ENCODE measurements around the gene ARHGAP45. TPM values are rescaled to one million over a fixed set of nuclear protein-coding genes. Genes with fewer than 3 reads are reported as not detected.

ARHGAP45 gene
- total RNA-seq, 4 donors from 2014 or later, result 9.5 to 29.8 (median 14.6) TPM

- H3K27ac ChIP-seq, result peak within 1 kb of the TSS; percentile 96 to 99 (median 98)
- H3K4me1 ChIP-seq, result peaks cover 0 to 79% (median 21%) of the 10 kb centered on the region in 3 donors
- ATAC-seq, result peak; percentile 76
- no peaks in the 10 kb centered on the region for H3K9me3 ChIP-seq
- WGBS, 2 donors (ENCODE audit: low coverage in 1 of 2), result 42 to 69% methylated on average over 3 to 5 of the region's 63 CpGs
- H3K27me3 ChIP-seq, result peaks cover 4% of the 10 kb centered on the region
- peak within 1 kb of the TSS; percentile 82 to 95 for H3K4me3 ChIP-seq
- TF ChIP-seq POLR2AphosphoS5 (IDR thresholded peaks at IDR 0.05) (peak; percentile 97), POLR2A (IDR thresholded peaks at IDR 0.05) (peak; percentile 97 to 98), EP300 (IDR thresholded peaks at IDR 0.05) (no peak), CTCF (IDR thresholded peaks at IDR 0.05) (no peak)
- peaks cover 0 to 6% of the 10 kb centered on the region in 2 donors for H3K36me3 ChIP-seq
Measured at GRCh38 chr19:1025960-1026782, 40.8 kb upstream of the ARHGAP45 start, which contains the start of gene CNN2. TSS of gene CNN2 (plus strand) at chr19:1026608. CDS start at chr19:1026662, 54 bp downstream.

GRCh38 chr19:1026783-1027649 is 40.0 kb upstream of the ARHGAP45 start:
- Histone ChIP-seq H3K9me3 (no peaks in the 10 kb centered on the region), H3K4me3 (peak overlapping the region; percentile 82 to 95), H3K36me3 (peaks cover 0 to 13% of the 10 kb centered on the region in 2 donors), H3K4me1 (peaks cover 0 to 74% (median 16%) of the 10 kb centered on the region in 3 donors), H3K27me3 (peaks cover 4% of the 10 kb centered on the region), H3K27ac (peak overlapping the region; percentile 96 to 99 (median 98))
- TF ChIP-seq EP300 (IDR thresholded peaks at IDR 0.05), result no peak
- no peak for TF ChIP-seq POLR2AphosphoS5 (IDR thresholded peaks at IDR 0.05)
- no peak for TF ChIP-seq POLR2A (IDR thresholded peaks at IDR 0.05)
- no peak for TF ChIP-seq CTCF (IDR thresholded peaks at IDR 0.05)
- 0 to 2% methylated on average over 9 to 10 of the region's 36 CpGs for WGBS, 2 donors (ENCODE audit: low coverage in 1 of 2)
- no peak for ATAC-seq

- H3K4me3 ChIP-seq, result peak overlapping the region; percentile 82 to 95
- no peak for ATAC-seq
- peaks cover 0 to 19% of the 10 kb centered on the region in 2 donors for H3K36me3 ChIP-seq
- peak overlapping the region; percentile 96 to 99 (median 98) for H3K27ac ChIP-seq
- peaks cover 4% of the 10 kb centered on the region for H3K27me3 ChIP-seq
- whole genome bisulfite sequencing, 2 donors (ENCODE audit: low coverage in 1 of 2), result no CpG with 5 or more reads among the region's 16 CpGs
- H3K9me3 ChIP-seq, result no peaks in the 10 kb centered on the region
- TF ChIP-seq POLR2A (IDR thresholded peaks at IDR 0.05) (no peak), POLR2AphosphoS5 (IDR thresholded peaks at IDR 0.05) (no peak), EP300 (IDR thresholded peaks at IDR 0.05) (no peak), CTCF (IDR thresholded peaks at IDR 0.05) (no peak)
- H3K4me1 ChIP-seq, result peaks cover 0 to 67% (median 12%) of the 10 kb centered on the region in 3 donors
Measured at GRCh38 chr19:1027650-1028061, 39.3 kb upstream of the ARHGAP45 start.

GRCh38 chr19:1028062-1028926 is 38.7 kb upstream of the ARHGAP45 start:
- H3K4me1 ChIP-seq, result peaks cover 0 to 61% (median 12%) of the 10 kb centered on the region in 3 donors
- H3K27ac ChIP-seq, result peak overlapping the region; percentile 96 to 99 (median 98)
- TF ChIP-seq POLR2AphosphoS5 (IDR thresholded peaks at IDR 0.05) (peak; percentile 61), EP300 (IDR thresholded peaks at IDR 0.05) (no peak)
- whole genome bisulfite sequencing, 2 donors (ENCODE audit: low coverage in 1 of 2), result 4% methylated on average over 9 of the region's 58 CpGs; no CpG with 5 or more reads in 1 of the 2 donors
- peaks cover 0 to 26% of the 10 kb centered on the region in 2 donors for H3K36me3 ChIP-seq
- H3K9me3 ChIP-seq, result no peaks in the 10 kb centered on the region
- H3K27me3 ChIP-seq, result peaks cover 4% of the 10 kb centered on the region
- H3K4me3 ChIP-seq, result peak overlapping the region; percentile 82 to 95
- peak; percentile 61 for ATAC-seq

Data from gastroesophageal sphincter (tissue), 4 donors.